WI38 (cell line): ENCODE data around the gene HES2.

ENCODE experiments used
- H3K4me3 ChIP-seq: 2 replicates; pipeline ENCODE4 v1.5.1; 2011; ENCODE audit warnings: low read depth, mild to moderate bottlenecking, control low read depth, low read length
- CTCF ChIP-seq: IDR thresholded peaks from 2 replicates; pipeline ENCODE4 v1.5.1; 2012; ENCODE audit warnings: low read depth, mild to moderate bottlenecking, control low read depth, low read length

The HES2 gene

GRCh38 chr1:6419804-6420453 is at the start of gene HES2:
Gene HES2, minus strand, starts transcription at chr1:6419919. Its CDS starts 99 bp downstream, at chr1:6419820.
- H3K4me3 ChIP-seq = no peak within 1 kb of the TSS
- no peak for TF ChIP-seq CTCF

GRCh38 chr1:6468729-6469461 is 49.2 kb upstream of the HES2 start:
- TF ChIP-seq CTCF = no peak

GRCh38 chr1:6467744-6468688 is 48.3 kb upstream of the HES2 start:
- H3K4me3 ChIP-seq = no peak overlapping the region

More at GRCh38 chr1:6468729-6469461, 49.2 kb upstream of the HES2 start:
- H3K4me3 ChIP-seq = no peak overlapping the region

GRCh38 chr1:6467224-6467623 is 47.5 kb upstream of the HES2 start:
- H3K4me3 ChIP-seq = no peak overlapping the region
- no peak for TF ChIP-seq CTCF

More at GRCh38 chr1:6467744-6468688, 48.3 kb upstream of the HES2 start:
- no peak for TF ChIP-seq CTCF

GRCh38 chr1:6466751-6467150 is 47.0 kb upstream of the HES2 start:
- H3K4me3 ChIP-seq = no peak overlapping the region
- no peak for TF ChIP-seq CTCF

GRCh38 chr1:6466023-6466422 is 46.3 kb upstream of the HES2 start, which contains the start of gene TNFRSF25:
Gene TNFRSF25, minus strand, starts transcription at chr1:6466173. Its CDS starts 66 bp downstream, at chr1:6466107.
- H3K4me3 ChIP-seq = no peak within 1 kb of the TSS
- no peak for TF ChIP-seq CTCF
